HEK293 (cell line): ENCODE data around the gene ROBO1.

Experiments used
- BCL11A ChIP-seq: fragments of 450-650 bp; formaldehyde crosslinking; IDR thresholded peaks from 2 replicates; pipeline ENCODE4 v1.5.1; 2016; ENCODE audit warnings: low read depth, missing biosample characterization, missing genetic modification characterization
- CTCF ChIP-seq: fragments of 450-650 bp; formaldehyde crosslinking; IDR thresholded peaks from 2 replicates; pipeline ENCODE4 v1.5.1; 2016; ENCODE audit warnings: missing biosample characterization, missing genetic modification characterization
- REST ChIP-seq: fragments of 450-650 bp; formaldehyde crosslinking; IDR thresholded peaks from 2 replicates; pipeline ENCODE4 v1.5.1; 2016; ENCODE audit warnings: missing biosample characterization, missing genetic modification characterization
- SP2 ChIP-seq: fragments of 450-650 bp; formaldehyde crosslinking; IDR thresholded peaks from 2 replicates; pipeline ENCODE4 v1.5.1; 2016; ENCODE audit warnings: missing biosample characterization, missing genetic modification characterization
- ZBTB20 ChIP-seq: fragments of 450-650 bp; formaldehyde crosslinking; IDR thresholded peaks from 2 replicates; pipeline ENCODE4 v1.5.1; 2016; ENCODE audit warnings: missing biosample characterization, missing genetic modification characterization
- ZBTB21 ChIP-seq: fragments of 450-650 bp; formaldehyde crosslinking; IDR thresholded peaks from 2 replicates; pipeline ENCODE4 v1.5.1; 2017; ENCODE audit warnings: missing biosample characterization, missing genetic modification characterization
- ZBTB26 ChIP-seq: fragments of 450-650 bp; formaldehyde crosslinking; optimal IDR thresholded peaks from 2 replicates; pipeline ENCODE3; 2016; ENCODE audit warnings: missing biosample characterization, mild to moderate bottlenecking, missing genetic modification characterization
- ZNF24 ChIP-seq: fragments of 450-650 bp; formaldehyde crosslinking; IDR thresholded peaks from 2 replicates; pipeline ENCODE4 v1.5.1; 2016; ENCODE audit warnings: missing biosample characterization, missing genetic modification characterization
- ZNF292 ChIP-seq: fragments of 450-650 bp; formaldehyde crosslinking; IDR thresholded peaks from 2 replicates; pipeline ENCODE4 v1.5.1; 2016; ENCODE audit warnings: low read depth, missing biosample characterization, missing genetic modification characterization, borderline replicate concordance
- ZSCAN16 ChIP-seq: fragments of 450-650 bp; formaldehyde crosslinking; IDR thresholded peaks from 2 replicates; pipeline ENCODE4 v1.5.1; 2016; ENCODE audit warnings: missing biosample characterization, missing genetic modification characterization

GRCh38 chr3:79217096-79217495 is 550.7 kb downstream of the ROBO1 start:
- TF ChIP-seq CTCF (tag by site-specific recombination) (no peak), ZNF292 (no peak), ZBTB20 (tag by site-specific recombination) (no peak), ZNF24 (tag by site-specific recombination) (no peak), REST (tag by site-specific recombination) (no peak), ZBTB21 (no peak), SP2 (no peak), BCL11A (tag by site-specific recombination) (no peak), ZSCAN16 (tag by site-specific recombination) (no peak), ZBTB26 (tag by site-specific recombination) (no peak)
